Esophagus squamous epithelium (tissue), 5 donors: ENCODE results near the gene AMFR. TPM values are rescaled to one million over a fixed set of nuclear protein-coding genes. Genes with fewer than 3 reads are reported as not detected.
A peak's percentile ranks its signal among the peaks of the same experiment; 100 is the strongest.

Source experiments
- DNase-seq: peaks from one replicate; lab custom pipeline; 2025; lab: John Stamatoyannopoulos, UW
- H3K27ac ChIP-seq, 4 donors: fragments of 200-600 bp; sonication (generic); one replicate each; pipeline ENCODE4 v1.5.1; 2016 to 2019; ENCODE audit warnings: mild to moderate bottlenecking in 1 of 4
- H3K27me3 ChIP-seq, 4 donors: fragments of 200-600 bp; sonication (generic); 1 replicate in 3 of 4; 2 replicates in 1 of 4; pipeline versions ENCODE4 v1.5.1 to v1.6.0; 2017 to 2021; ENCODE audit warnings: antibody characterized with exemption in 1 of 4
- H3K36me3 ChIP-seq, 3 donors: fragments of 200-600 bp; sonication (generic); one replicate each; pipeline ENCODE4 v1.5.1; 2016 to 2019
- H3K4me1 ChIP-seq, 3 donors: fragments of 200-600 bp; sonication (generic); one replicate each; pipeline ENCODE4 v1.5.1; 2017 to 2019
- H3K4me3 ChIP-seq, 4 donors: fragments of 200-600 bp; sonication (generic); 1 replicate in 3 of 4; 2 replicates in 1 of 4; pipeline ENCODE4 v1.5.1; 2016 to 2019; ENCODE audit warnings: mild to moderate bottlenecking in 2 of 4, moderate library complexity in 1 of 4
- H3K9me3 ChIP-seq, 3 donors: fragments of 200-600 bp; sonication (generic); one replicate each; pipeline ENCODE4 v1.5.1; 2016 to 2019
- POLR2A ChIP-seq, 4 donors: fragments of 450-650 bp; IDR thresholded peaks; one replicate each; pipeline ENCODE4 v1.6.1; 2017; ENCODE audit warnings: antibody characterized with exemption in 4 of 4, mild to moderate bottlenecking in 4 of 4, moderate library complexity in 3 of 4
- WGBS, 2 donors: methylation state at CpG; one replicate each; pipeline ENCODE4 v1.1.5; 2018; 5-methylcytosine and 5-hydroxymethylcytosine counted together
- intact Hi-C: fragments of 100-400 bp; cut with DNase I; formaldehyde crosslinking; loops from one replicate; pipeline ENCODE4 v1.15.0; 2022
- total RNA-seq, 4 donors: library from RNA; depleted of rRNA; stranded (reverse); fragments of >200 nt; gene quantifications; one replicate each; pipeline ENCODE4 v1.1.0, GENCODE V29; 2016
- TF ChIP-seq, protein P1 (sequence below), 6 experiments: fragments of 450-650 bp in 4 of 6; fragments of 200-600 bp in 2 of 6; sonication (generic) in 2 of 6; IDR thresholded peaks; one replicate each; pipeline ENCODE4 v1.5.1; 2016 to 2019; ENCODE audit warnings: antibody characterized with exemption in 6 of 6, mild to moderate bottlenecking in 4 of 6, moderate library complexity in 4 of 6
- donor health status: DM: yes; HTN: yes; CAD: no.

Gene AMFR
- total RNA-seq, 4 donors from 2014 or later, result 69.9 to 133 (median 111) TPM

DNA sequence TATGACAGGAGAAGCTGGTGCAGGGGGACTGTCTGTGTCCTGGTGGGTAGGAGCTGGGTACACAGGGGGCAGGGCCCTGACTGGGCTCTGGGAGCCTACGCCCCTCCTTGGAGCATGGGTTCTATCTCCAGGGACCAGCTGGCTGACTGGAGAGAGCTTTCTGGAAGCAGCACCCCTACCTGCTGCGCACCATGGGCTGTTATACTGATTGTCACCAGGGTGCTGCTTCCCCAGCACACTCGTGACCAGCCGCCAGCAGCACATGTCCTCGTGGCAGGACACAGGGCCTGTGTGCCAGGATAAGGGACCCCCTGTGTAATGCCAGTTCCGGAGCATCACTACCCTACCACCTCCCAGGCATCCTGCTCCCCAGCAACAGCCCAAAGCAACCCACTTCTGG, 106.0 kb downstream of the AMFR start:
- TF ChIP-seq, protein P1, sequence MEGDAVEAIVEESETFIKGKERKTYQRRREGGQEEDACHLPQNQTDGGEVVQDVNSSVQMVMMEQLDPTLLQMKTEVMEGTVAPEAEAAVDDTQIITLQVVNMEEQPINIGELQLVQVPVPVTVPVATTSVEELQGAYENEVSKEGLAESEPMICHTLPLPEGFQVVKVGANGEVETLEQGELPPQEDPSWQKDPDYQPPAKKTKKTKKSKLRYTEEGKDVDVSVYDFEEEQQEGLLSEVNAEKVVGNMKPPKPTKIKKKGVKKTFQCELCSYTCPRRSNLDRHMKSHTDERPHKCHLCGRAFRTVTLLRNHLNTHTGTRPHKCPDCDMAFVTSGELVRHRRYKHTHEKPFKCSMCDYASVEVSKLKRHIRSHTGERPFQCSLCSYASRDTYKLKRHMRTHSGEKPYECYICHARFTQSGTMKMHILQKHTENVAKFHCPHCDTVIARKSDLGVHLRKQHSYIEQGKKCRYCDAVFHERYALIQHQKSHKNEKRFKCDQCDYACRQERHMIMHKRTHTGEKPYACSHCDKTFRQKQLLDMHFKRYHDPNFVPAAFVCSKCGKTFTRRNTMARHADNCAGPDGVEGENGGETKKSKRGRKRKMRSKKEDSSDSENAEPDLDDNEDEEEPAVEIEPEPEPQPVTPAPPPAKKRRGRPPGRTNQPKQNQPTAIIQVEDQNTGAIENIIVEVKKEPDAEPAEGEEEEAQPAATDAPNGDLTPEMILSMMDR (IDR thresholded peaks at IDR 0.05), result no peak
- TF ChIP-seq POLR2A (IDR thresholded peaks at IDR 0.05), result no peak
- no peak for DNase-seq
- H3K4me3 ChIP-seq, result no peak overlapping the region
- H3K4me1 ChIP-seq, result peaks cover 0 to 17% (median 3%) of the 10 kb centered on the region in 3 donors
- intact Hi-C loops, result loop anchor here (5.0 kb wide), 1 partner anchor 372 kb away; no protein-coding TSS in a partner anchor
- H3K9me3 ChIP-seq, result no peaks in the 10 kb centered on the region
- peaks cover 0 to 12% (median 0%) of the 10 kb centered on the region in 4 donors for H3K27me3 ChIP-seq
- no peak overlapping the region for H3K27ac ChIP-seq
- no peaks in the 10 kb centered on the region for H3K36me3 ChIP-seq
- 75% methylated on average over 3 of the region's 6 CpGs; no CpG with 5 or more reads in 1 of the 2 donors for WGBS, 2 donors

DNA sequence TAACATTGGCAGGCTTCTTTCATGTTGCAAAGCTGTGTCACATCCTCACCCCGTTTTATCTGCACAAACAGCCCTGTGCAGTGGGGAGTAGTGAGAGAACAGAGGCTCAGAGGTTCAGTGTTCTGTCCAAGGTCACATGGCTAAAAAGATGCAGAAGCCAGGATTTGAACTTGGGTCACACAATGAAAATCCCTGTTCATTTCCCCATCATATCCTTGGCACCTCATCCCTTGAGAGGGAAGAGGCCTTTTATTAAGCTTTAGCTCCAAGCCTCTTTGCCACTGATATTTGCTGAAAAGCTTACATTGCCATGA, 106.6 kb downstream of the AMFR start:
- intact Hi-C loops, result loop anchor here (5.0 kb wide), 1 partner anchor 371 kb away; no protein-coding TSS in a partner anchor
- Histone ChIP-seq H3K4me1 (peaks cover 0 to 11% (median 3%) of the 10 kb centered on the region in 3 donors), H3K9me3 (no peaks in the 10 kb centered on the region), H3K27me3 (peaks cover 0 to 12% (median 0%) of the 10 kb centered on the region in 4 donors), H3K27ac (no peak overlapping the region), H3K4me3 (no peak overlapping the region), H3K36me3 (no peaks in the 10 kb centered on the region)
- DNase-seq, result no peak
- TF ChIP-seq, protein P1 (IDR thresholded peaks at IDR 0.05), result no peak
- no peak for TF ChIP-seq POLR2A (IDR thresholded peaks at IDR 0.05)
- WGBS, 2 donors, result 14 to 50% methylated on average over 1 of the region's 1 CpG

DNA sequence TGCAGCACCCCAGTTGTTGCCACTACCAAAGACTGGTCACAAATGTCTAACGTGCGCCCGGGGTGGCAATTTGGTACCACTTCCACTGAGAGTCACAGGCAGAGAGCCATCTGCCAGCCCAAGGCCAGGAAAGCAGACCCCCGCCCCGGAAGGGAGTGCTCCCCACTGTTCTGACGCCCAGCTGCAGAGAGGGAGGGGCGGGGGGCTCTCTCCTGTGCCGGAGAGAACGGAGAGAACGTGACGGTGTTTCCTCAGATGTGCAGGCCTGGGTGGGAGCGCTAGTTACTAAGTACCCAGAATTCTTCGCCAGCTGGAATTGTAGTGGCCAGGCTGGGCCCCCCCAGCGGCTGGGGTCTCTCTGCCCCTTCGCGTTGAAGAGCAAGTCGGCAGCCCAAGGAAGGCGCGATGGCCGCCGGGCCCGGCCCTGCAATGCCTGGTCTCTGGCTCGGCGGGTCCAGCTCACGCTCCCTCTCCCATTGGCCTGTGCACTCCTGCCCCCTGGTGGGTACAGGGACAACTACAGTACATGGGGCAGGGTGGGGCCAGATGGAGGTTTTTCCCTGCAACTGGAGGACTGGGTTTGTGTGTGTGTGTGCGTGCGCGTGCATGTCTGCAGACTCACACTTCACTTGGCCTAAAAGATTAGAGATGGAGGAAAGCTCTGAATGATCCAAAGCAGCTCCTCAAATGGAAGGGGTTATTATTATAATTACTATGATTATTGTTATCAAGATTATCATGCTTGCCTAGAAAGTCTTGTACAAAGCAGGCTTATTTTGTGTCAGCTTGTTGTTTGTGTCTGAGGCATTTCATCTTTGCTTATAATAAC, 107.1 kb downstream of the AMFR start:
- WGBS, 2 donors, result 0 to 5% methylated on average over 6 to 19 of the region's 28 CpGs
- no peaks in the 10 kb centered on the region for H3K36me3 ChIP-seq
- intact Hi-C loops, result loop anchor here (5.0 kb wide), 1 partner anchor 371 kb away; no protein-coding TSS in a partner anchor
- no peaks in the 10 kb centered on the region for H3K9me3 ChIP-seq
- peak overlapping the region in 3 of 4 donors; percentile 24 to 40 (median 34) for H3K4me3 ChIP-seq
- peaks cover 0 to 10% (median 3%) of the 10 kb centered on the region in 3 donors for H3K4me1 ChIP-seq
- TF ChIP-seq, protein P1 (IDR thresholded peaks at IDR 0.05), result peak; percentile 87 to 97 (median 94)
- TF ChIP-seq POLR2A (IDR thresholded peaks at IDR 0.05), result no peak
- no peak for DNase-seq
- H3K27me3 ChIP-seq, result peaks cover 0 to 12% (median 0%) of the 10 kb centered on the region in 4 donors
- peak overlapping the region in 1 of 4 donors; percentile 31 for H3K27ac ChIP-seq

DNA sequence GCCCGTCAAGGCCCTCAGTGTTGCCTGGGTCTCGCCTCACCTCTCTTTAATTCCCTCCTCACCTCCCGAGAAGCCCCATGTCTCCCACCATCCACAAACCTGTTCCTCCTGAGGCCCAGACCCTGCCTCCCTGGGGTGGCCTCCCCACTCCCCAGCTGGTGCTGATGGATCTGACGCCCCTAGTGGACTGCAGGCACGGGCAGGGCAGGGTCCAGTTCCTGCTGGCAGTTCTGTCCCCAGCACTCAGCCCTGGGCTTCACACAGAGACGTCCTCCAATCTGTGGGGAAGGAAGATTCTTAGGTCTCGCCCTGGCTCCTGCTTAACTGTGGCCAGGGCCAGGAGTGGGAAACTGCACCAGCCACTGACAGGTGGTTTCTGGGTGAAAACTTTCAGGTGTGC, 108.8 kb downstream of the AMFR start:
- Histone ChIP-seq H3K9me3 (no peaks in the 10 kb centered on the region), H3K4me1 (peaks cover 0 to 10% (median 3%) of the 10 kb centered on the region in 3 donors), H3K27me3 (peaks cover 0 to 12% (median 0%) of the 10 kb centered on the region in 4 donors), H3K4me3 (no peak overlapping the region), H3K27ac (no peak overlapping the region), H3K36me3 (no peaks in the 10 kb centered on the region)
- no peak for DNase-seq
- 86 to 95% methylated on average over 2 to 3 of the region's 7 CpGs for WGBS, 2 donors
- TF ChIP-seq, protein P1 (IDR thresholded peaks at IDR 0.05), result no peak
- TF ChIP-seq POLR2A (IDR thresholded peaks at IDR 0.05), result no peak
- intact Hi-C loops, result loop anchor here (5.0 kb wide), 1 partner anchor 369 kb away; no protein-coding TSS in a partner anchor

DNA sequence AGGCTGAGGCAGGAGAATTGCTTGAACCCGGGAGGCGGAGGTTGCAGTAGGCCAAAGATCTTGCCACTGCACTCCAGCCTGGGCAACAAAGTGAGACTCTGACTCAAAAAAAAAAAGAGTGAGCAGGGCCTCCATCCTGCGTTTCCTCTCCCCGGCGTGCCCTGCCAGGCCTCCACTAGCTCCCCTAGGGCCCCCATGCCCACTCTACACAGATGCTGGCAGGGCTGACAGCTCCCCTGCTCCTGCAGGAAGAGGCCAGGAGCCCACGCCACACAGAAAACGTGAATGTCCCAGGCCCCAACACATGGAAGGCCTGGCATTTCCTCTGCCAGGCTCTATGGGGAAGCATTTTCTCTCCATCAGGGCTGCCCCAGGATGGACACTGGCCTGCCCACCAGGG, 109.4 kb downstream of the AMFR start:
- intact Hi-C loops, result loop anchor here (5.0 kb wide), 1 partner anchor 369 kb away; no protein-coding TSS in a partner anchor
- WGBS, 2 donors, result 71 to 81% methylated on average over 1 to 6 of the region's 7 CpGs
- Histone ChIP-seq H3K9me3 (no peaks in the 10 kb centered on the region), H3K4me3 (no peak overlapping the region), H3K4me1 (peaks cover 0 to 10% (median 3%) of the 10 kb centered on the region in 3 donors), H3K27me3 (peaks cover 0 to 12% (median 0%) of the 10 kb centered on the region in 4 donors), H3K36me3 (no peaks in the 10 kb centered on the region), H3K27ac (no peak overlapping the region)
- TF ChIP-seq, protein P1 (IDR thresholded peaks at IDR 0.05), result no peak
- no peak for TF ChIP-seq POLR2A (IDR thresholded peaks at IDR 0.05)
- DNase-seq, result no peak
